ENCODE data around the gene CADM2.

GRCh38 chr3:84980456-84980855 lies 21.7 kb downstream of the CADM2 start:
- TF ChIP-seq CTCF (IDR thresholded peaks at IDR 0.05; ENCODE audit: low read depth, low read length, poor library complexity, severe bottlenecking) (no peak), EZH2phosphoT487 (IDR thresholded peaks at IDR 0.05; ENCODE audit: borderline replicate concordance, low read length) (no peak)

Data from DOHH2 (cell line).